ENCODE measurements around the gene WDR7.

The WDR7 gene

DNA sequence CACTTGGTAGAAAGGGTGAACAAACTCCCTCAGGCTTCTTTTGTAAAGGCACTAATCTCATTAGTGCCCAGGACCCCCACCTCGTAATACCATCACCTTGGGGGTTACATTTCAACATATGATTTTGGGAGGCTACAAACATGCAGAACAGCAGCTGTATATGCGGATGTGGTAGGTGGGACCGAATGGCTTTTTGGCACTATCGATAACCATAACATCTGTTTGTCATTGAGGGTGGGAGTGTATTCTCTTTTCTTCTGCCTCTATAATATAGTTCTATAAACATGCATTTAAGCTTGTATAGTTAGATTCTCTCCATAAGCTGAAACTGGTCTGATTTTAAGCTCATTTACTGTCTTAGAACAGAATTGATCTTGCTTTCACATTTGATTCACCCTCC lies 256.6 kb downstream of the WDR7 start:
- no peaks in the 10 kb centered on the region for H3K9me3 Mint-ChIP-seq
- H3K4me1 Mint-ChIP-seq (ENCODE audit: low read depth) = no peaks in the 10 kb centered on the region
- H3K27ac Mint-ChIP-seq = no peak overlapping the region
- no peaks in the 10 kb centered on the region for H3K27me3 Mint-ChIP-seq
- H3K36me3 Mint-ChIP-seq (ENCODE audit: low read depth) = peaks cover 8% of the 10 kb centered on the region
- intact Hi-C loops (cut with micrococcal nuclease) = no loop called here
- no peak overlapping the region for H3K4me3 Mint-ChIP-seq

DNA sequence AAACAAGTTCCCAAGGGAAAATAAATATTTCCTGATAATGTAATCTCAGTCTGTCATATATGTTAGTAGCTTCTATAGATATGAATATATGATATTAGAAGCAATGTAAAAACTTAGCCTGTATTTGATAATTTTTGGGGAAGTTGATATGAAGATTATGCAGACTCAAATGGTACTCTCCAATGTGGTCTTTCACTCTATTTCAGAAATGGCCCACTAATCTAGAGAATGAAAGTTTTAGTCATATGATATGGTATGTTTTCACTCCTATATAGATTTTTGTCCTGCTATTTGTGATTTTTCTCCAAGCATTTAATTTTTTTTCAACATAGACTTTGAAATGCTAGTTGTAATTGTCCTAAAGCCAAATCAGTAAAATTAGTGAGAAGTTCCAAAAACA lies 259.1 kb downstream of the WDR7 start:
- intact Hi-C loops (cut with micrococcal nuclease) = no loop called here
- no peak overlapping the region for H3K4me3 Mint-ChIP-seq
- H3K4me1 Mint-ChIP-seq (ENCODE audit: low read depth) = no peaks in the 10 kb centered on the region
- H3K9me3 Mint-ChIP-seq = no peaks in the 10 kb centered on the region
- H3K27ac Mint-ChIP-seq = no peak overlapping the region
- H3K27me3 Mint-ChIP-seq = no peaks in the 10 kb centered on the region
- peaks cover 8% of the 10 kb centered on the region for H3K36me3 Mint-ChIP-seq (ENCODE audit: low read depth)

DNA sequence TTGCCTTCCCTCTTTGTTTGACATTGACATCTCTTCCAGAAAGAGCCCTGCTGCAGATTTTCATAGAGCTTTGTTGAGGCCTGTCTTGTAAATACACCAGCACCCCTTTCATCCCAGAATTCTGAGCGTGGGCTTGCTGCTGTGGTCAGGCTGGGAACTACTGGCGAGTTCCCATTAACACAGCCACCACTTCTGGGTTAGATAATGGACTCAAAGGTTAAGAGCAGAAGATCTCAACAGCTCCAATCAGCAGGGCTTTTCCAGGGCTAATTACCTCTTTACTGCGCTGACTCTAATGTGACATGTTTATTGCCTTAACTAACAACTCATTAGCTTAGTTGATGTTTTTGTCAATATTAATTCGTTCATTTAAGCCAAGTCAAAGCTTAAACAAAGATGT lies 259.8 kb downstream of the WDR7 start:
- H3K4me1 Mint-ChIP-seq (ENCODE audit: low read depth) = no peaks in the 10 kb centered on the region

DNA sequence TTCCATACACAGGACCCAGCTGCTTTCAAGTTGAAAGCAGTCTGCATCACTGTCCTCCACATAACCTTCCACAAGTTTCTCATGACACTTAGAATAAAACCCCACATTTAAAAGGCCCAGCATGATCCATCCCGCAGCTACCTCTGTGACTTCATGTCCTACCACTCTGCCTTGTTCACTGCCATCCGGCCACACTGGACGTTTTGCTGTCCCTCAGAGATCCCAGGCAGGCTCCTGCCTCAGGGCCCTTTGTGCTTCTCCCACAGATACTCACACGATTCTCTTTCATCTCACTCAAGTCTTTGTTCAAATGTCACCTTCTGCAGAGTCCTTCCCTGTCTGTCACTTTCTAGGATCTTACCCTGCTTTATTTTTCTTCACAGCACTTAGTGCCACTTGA lies 262.8 kb downstream of the WDR7 start:
- H3K27me3 Mint-ChIP-seq = no peaks in the 10 kb centered on the region
- H3K27ac Mint-ChIP-seq = no peak overlapping the region
- no peaks in the 10 kb centered on the region for H3K9me3 Mint-ChIP-seq
- H3K4me1 Mint-ChIP-seq (ENCODE audit: low read depth) = no peaks in the 10 kb centered on the region
- H3K36me3 Mint-ChIP-seq (ENCODE audit: low read depth) = peaks cover 8% of the 10 kb centered on the region
- H3K4me3 Mint-ChIP-seq = no peak overlapping the region
- intact Hi-C loops (cut with micrococcal nuclease) = no loop called here

More for the DNA sequence above, 259.8 kb downstream of the WDR7 start:
- H3K9me3 Mint-ChIP-seq = no peaks in the 10 kb centered on the region
- H3K27ac Mint-ChIP-seq = no peak overlapping the region
- intact Hi-C loops (cut with micrococcal nuclease) = no loop called here
- H3K27me3 Mint-ChIP-seq = no peaks in the 10 kb centered on the region
- H3K4me3 Mint-ChIP-seq = no peak overlapping the region
- H3K36me3 Mint-ChIP-seq (ENCODE audit: low read depth) = peaks cover 8% of the 10 kb centered on the region

DNA sequence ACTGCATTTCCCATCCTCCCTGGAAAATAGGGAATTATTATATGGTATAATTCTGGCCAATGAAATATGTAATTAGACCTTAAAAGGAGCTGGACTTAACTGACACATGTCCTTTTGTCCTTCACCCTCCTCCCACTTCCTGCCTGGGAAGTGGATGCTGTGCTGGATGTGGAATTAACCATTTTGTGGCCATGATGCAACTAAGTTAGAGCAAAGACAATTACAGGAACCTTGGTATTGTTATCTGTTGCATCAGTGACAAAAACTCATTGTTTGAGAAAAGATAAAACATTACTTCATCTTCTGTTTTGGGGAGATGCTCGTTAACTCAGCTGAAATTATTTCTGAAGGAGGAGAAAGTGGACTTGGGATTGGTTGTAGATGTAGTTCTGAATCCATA lies 268.0 kb downstream of the WDR7 start:
- Mint-ChIP-seq H3K27me3 (no peaks in the 10 kb centered on the region), H3K9me3 (no peaks in the 10 kb centered on the region), H3K4me1 (ENCODE audit: low read depth) (no peaks in the 10 kb centered on the region), H3K36me3 (ENCODE audit: low read depth) (peaks cover 6% of the 10 kb centered on the region), H3K4me3 (no peak overlapping the region), H3K27ac (no peak overlapping the region)
- intact Hi-C loops (cut with micrococcal nuclease) = no loop called here

DNA sequence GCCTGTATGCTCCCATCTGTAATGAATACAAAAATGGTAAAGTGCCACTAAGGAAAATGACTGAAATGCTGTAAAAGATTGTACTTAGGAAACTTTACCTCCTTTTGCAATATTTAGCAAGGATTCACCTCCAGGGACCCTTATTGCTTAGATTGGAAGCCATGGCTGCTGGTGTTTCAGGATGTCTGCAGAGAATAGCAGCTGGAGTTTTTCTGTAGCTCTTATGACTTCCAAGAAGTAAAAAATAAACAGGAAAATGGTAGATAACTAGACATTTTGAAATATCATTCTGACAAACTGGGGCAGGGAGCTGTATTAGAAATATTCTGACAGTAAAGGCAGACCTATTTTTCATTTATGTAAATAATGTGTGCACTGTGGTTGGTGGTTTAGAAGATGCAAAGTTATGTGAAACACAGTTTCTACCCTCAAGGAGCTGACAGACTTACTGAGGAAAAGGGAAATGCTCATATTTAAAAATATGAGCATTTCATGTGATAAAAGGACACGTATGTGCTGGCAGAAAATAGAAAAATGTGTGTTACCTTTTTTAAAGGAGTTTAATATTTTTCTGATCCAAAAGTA lies 270.8 kb downstream of the WDR7 start:
- intact Hi-C loops (cut with micrococcal nuclease) = no loop called here
- H3K9me3 Mint-ChIP-seq = no peaks in the 10 kb centered on the region
- no peaks in the 10 kb centered on the region for H3K27me3 Mint-ChIP-seq
- H3K4me1 Mint-ChIP-seq (ENCODE audit: low read depth) = no peaks in the 10 kb centered on the region
- peaks cover 21% of the 10 kb centered on the region for H3K36me3 Mint-ChIP-seq (ENCODE audit: low read depth)
- H3K27ac Mint-ChIP-seq = no peak overlapping the region
- no peak overlapping the region for H3K4me3 Mint-ChIP-seq

DNA sequence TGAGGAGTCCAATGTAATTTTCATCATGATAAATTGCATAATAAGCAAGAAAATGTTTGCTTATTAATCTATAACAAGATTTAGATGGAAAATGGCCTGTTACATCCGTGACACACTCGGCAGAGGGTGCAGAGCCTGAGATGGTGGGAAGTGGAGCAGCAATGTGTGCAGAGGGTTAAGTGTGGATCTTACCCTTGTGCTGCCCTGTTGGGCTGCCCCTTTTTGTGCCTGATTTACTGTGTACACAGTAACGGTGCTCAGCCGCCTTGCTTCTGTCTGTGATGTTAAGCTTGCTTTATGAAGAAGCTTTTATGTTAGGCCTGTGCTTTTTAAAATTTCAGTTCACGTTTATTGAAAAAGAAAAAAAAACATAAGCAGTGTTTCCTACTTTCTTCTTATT lies 275.6 kb downstream of the WDR7 start:
- Mint-ChIP-seq H3K27me3 (no peaks in the 10 kb centered on the region), H3K36me3 (ENCODE audit: low read depth) (peaks cover 27% of the 10 kb centered on the region), H3K4me1 (ENCODE audit: low read depth) (no peaks in the 10 kb centered on the region), H3K4me3 (no peak overlapping the region), H3K9me3 (no peaks in the 10 kb centered on the region), H3K27ac (no peak overlapping the region)
- intact Hi-C loops (cut with micrococcal nuclease) = no loop called here

DNA sequence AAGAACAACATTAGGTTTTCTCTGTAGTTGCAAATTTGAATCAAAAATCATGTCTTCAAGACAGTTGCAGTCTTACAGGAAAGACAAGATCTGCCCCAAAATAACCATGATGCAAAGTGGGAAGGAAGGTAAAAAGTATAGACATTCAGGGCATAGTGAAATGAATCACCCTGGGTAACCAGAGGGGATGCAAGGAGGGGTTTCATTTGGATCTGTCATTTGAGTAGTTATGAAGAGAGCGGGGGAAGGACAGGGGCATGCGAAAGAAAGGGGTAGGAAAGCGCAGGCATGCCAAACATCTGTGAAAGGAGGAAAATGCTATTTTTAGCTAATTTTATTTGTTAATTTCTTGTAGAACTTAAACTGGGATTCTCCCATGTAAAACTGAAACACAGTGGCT lies 276.6 kb downstream of the WDR7 start:
- H3K27ac Mint-ChIP-seq = no peak overlapping the region
- H3K36me3 Mint-ChIP-seq (ENCODE audit: low read depth) = peaks cover 37% of the 10 kb centered on the region
- H3K9me3 Mint-ChIP-seq = no peaks in the 10 kb centered on the region
- H3K27me3 Mint-ChIP-seq = no peaks in the 10 kb centered on the region
- intact Hi-C loops (cut with micrococcal nuclease) = no loop called here
- H3K4me1 Mint-ChIP-seq (ENCODE audit: low read depth) = no peaks in the 10 kb centered on the region
- no peak overlapping the region for H3K4me3 Mint-ChIP-seq

DNA sequence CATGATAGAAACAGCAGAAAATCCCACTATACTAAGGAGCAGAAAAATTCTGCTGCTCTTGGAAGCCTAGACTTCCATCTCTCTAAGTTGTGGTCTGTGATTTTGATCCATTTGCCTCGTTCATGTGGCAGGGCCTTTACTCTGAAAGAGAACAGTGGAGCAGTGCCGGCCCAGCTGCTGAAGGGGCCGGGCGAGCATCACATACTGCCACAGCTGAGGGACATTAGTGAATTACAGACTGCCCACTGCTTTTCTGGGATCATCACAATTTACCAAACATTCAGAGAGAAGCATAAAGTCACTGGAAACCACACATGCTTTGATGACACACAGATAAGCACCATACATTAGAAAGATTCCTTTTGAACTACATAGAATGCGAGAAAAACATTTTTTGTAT lies 278.7 kb downstream of the WDR7 start:
- H3K9me3 Mint-ChIP-seq = no peaks in the 10 kb centered on the region
- H3K4me3 Mint-ChIP-seq = no peak overlapping the region
- H3K27me3 Mint-ChIP-seq = no peaks in the 10 kb centered on the region
- intact Hi-C loops (cut with micrococcal nuclease) = no loop called here
- no peaks in the 10 kb centered on the region for H3K4me1 Mint-ChIP-seq (ENCODE audit: low read depth)
- H3K36me3 Mint-ChIP-seq (ENCODE audit: low read depth) = peaks cover 45% of the 10 kb centered on the region
- no peak overlapping the region for H3K27ac Mint-ChIP-seq

DNA sequence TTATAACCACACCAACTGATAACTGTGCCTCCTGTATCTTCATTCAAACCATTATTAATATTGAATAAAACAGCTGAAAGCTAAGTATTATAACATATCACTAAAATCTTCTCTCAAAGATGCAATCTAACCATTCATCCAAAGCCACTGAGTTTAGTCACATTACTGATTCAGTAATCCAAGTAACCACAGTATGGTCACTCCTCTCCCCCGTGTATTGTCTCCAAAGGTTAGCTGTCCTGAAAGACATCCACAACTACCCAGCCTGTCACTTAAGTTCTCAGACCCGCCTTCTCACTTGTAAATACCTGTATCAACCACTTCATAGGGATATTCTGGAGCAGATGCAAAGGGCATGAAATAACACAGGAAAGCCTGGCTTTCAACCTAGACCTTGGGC lies 282.3 kb downstream of the WDR7 start:
- H3K4me3 Mint-ChIP-seq = no peak overlapping the region
- peaks cover 42% of the 10 kb centered on the region for H3K36me3 Mint-ChIP-seq (ENCODE audit: low read depth)
- no peaks in the 10 kb centered on the region for H3K27me3 Mint-ChIP-seq
- no peak overlapping the region for H3K27ac Mint-ChIP-seq
- intact Hi-C loops (cut with micrococcal nuclease) = no loop called here
- H3K9me3 Mint-ChIP-seq = no peaks in the 10 kb centered on the region
- no peaks in the 10 kb centered on the region for H3K4me1 Mint-ChIP-seq (ENCODE audit: low read depth)

DNA sequence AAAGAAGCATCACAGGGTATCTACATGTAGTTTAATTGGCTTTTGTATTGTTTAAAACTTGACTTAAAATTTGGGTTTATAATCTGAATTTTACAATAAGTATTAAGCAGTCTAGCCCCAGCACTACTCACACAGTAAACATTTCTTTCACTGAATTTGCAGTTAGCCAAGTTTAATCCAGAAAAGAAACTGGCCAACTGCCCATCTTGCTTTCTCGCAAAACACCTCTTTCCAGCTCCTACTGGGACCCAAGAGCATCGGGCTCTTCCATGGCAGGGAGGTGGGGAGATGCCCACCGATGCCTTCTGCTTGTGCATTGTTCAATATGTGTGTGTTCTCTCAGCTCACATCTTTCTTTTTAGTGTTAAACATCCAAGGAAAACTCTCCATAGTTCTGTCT lies 283.0 kb downstream of the WDR7 start:
- Mint-ChIP-seq H3K27me3 (no peaks in the 10 kb centered on the region), H3K9me3 (no peaks in the 10 kb centered on the region), H3K27ac (no peak overlapping the region), H3K4me1 (ENCODE audit: low read depth) (no peaks in the 10 kb centered on the region), H3K36me3 (ENCODE audit: low read depth) (peaks cover 45% of the 10 kb centered on the region), H3K4me3 (no peak overlapping the region)
- intact Hi-C loops (cut with micrococcal nuclease) = no loop called here

DNA sequence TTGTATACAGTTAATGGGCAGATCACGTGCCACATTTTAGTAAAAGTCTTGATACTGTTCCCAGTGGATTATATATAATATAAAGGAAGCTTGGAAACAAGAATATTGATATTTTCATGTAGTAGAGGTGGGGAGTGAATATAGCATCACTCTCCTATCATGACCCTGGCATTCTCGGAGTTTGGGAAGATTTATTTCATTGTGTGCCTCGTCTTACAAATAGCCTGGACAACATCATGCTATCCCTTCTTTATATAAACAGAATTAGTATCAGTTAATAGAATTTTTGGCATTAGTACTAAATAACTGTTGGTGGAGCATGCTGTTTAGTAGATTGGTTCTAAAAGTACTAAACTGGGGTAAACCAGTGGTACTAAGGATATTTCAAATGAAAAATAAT lies 283.7 kb downstream of the WDR7 start:
- Mint-ChIP-seq H3K9me3 (no peaks in the 10 kb centered on the region), H3K27me3 (no peaks in the 10 kb centered on the region), H3K4me3 (no peak overlapping the region), H3K27ac (no peak overlapping the region), H3K36me3 (ENCODE audit: low read depth) (peaks cover 45% of the 10 kb centered on the region), H3K4me1 (ENCODE audit: low read depth) (no peaks in the 10 kb centered on the region)
- intact Hi-C loops (cut with micrococcal nuclease) = no loop called here

DNA sequence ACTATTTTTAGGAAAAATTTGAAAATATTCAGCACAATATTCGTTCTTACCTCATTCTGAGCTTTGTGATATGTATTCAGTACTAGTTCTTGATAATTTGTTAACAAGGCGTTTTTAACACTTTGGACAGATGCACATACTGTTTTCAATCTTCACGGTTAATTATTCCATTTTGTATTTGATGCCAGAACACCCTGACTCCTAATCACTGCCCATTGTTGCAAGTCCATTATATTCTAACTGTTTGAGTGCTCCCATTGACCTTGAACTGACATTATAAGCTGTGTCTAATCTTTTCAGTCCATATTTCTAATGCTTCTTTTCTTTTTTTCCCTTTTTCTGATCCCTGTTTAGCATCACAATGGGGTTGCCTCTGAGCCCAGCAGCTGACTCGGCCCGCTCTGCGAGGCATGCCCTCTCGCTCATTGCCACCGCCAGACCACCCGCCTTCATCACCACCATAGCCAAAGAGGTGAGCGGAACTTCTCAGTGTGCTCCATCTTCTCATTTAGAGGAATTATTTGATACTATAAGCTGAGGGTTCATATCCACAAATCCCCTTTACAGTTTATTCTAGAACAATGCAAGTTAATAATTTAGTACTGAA lies 284.4 kb downstream of the WDR7 start:
- Mint-ChIP-seq H3K36me3 (ENCODE audit: low read depth) (peaks cover 45% of the 10 kb centered on the region), H3K27ac (no peak overlapping the region), H3K4me1 (ENCODE audit: low read depth) (no peaks in the 10 kb centered on the region), H3K4me3 (no peak overlapping the region), H3K9me3 (no peaks in the 10 kb centered on the region), H3K27me3 (no peaks in the 10 kb centered on the region)
- intact Hi-C loops (cut with micrococcal nuclease) = no loop called here

DNA sequence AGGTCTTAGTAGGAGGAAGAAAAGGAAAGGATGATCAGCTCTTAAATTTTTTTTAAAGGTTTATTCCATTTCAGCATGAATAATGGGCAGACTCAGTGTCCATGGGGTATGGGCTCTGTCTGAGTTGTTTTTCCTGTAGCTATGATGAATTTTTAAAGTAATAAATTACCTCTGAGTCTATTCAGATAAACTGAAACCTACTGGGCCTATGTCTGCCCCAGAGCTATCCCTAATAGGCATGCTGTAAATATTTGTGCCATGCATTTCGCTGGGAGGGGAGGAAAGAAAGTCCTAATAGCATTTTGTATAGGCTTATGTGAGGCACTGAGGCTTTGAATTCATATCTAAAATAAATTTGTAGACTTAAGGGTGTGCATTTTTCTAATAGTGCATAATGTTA lies 285.3 kb downstream of the WDR7 start:
- H3K9me3 Mint-ChIP-seq = no peaks in the 10 kb centered on the region
- intact Hi-C loops (cut with micrococcal nuclease) = no loop called here
- H3K4me3 Mint-ChIP-seq = no peak overlapping the region
- H3K27ac Mint-ChIP-seq = no peak overlapping the region
- H3K36me3 Mint-ChIP-seq (ENCODE audit: low read depth) = peaks cover 49% of the 10 kb centered on the region
- H3K27me3 Mint-ChIP-seq = no peaks in the 10 kb centered on the region
- no peaks in the 10 kb centered on the region for H3K4me1 Mint-ChIP-seq (ENCODE audit: low read depth)

DNA sequence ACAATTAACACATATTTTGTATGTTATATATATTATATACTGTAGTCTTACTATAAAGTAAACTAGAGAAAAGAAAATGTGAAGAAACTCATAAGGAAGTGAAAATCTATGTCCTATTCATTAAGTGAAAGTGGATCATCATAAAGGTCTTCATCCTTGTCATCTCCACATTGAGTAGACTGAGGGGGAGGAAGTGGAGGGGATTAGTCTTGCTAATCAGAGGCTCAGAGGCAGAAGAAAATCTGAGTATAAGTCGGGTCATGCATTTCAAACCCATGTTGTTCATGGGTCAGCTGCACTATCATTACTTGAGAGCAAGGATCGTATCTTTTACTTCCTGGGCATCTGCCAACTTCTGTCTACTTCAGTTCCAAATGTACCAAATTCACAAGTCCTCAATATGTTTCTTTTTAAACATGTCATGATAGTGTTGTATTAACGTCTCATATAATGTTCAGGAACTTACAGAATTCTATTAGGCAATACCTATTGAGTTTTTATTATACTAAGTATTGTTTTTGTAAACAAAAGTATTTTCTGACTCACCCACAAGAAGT lies 286.8 kb downstream of the WDR7 start:
- no peak overlapping the region for H3K27ac Mint-ChIP-seq
- peaks cover 39% of the 10 kb centered on the region for H3K36me3 Mint-ChIP-seq (ENCODE audit: low read depth)
- no peak overlapping the region for H3K4me3 Mint-ChIP-seq
- H3K4me1 Mint-ChIP-seq (ENCODE audit: low read depth) = no peaks in the 10 kb centered on the region
- no peaks in the 10 kb centered on the region for H3K27me3 Mint-ChIP-seq
- intact Hi-C loops (cut with micrococcal nuclease) = no loop called here
- no peaks in the 10 kb centered on the region for H3K9me3 Mint-ChIP-seq

Data from dendritic cell treated with granulocyte-macrophage colony-stimulating factor and Interleukin-4, amounts not matched to agents 40 ng/mL and 50 ng/mL, for 4 days (primary cell).